Measurements from ENCODE around the gene MCM9.

MCM9 gene

GRCh38 chr6:118788702-118789101 lies 146.3 kb downstream of the MCM9 start:
- no peak overlapping the region for H3K27ac ChIP-seq (ENCODE audit: extremely low read depth, low read depth, low read length)
- H3K36me3 ChIP-seq (ENCODE audit: control insufficient read depth in 2 of 2, insufficient read depth in 1 of 2, low read length in 2 of 2) = no peaks in the 10 kb centered on the region
- H3K4me3 ChIP-seq (ENCODE audit: low read depth, low read length) = no peak overlapping the region
- POLR2A ChIA-PET = no interaction called here
- no peaks in the 10 kb centered on the region for H3K9me3 ChIP-seq (ENCODE audit: control insufficient read depth, insufficient read depth, low read depth, low read length)
- TF ChIP-seq, protein P1, sequence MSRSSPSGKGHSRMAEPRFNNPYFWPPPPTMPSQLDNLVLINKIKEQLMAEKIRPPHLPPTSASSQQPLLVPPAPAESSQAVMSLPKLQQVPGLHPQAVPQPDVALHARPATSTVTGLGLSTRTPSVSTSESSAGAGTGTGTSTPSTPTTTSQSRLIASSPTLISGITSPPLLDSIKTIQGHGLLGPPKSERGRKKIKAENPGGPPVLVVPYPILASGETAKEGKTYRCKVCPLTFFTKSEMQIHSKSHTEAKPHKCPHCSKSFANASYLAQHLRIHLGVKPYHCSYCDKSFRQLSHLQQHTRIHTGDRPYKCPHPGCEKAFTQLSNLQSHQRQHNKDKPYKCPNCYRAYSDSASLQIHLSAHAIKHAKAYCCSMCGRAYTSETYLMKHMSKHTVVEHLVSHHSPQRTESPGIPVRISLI (tag by site-specific recombination; IDR thresholded peaks at IDR 0.05) = no peak
- TF ChIP-seq ZNF155 (tag by site-specific recombination; IDR thresholded peaks at IDR 0.05) (no peak), PRDM1 (tag by site-specific recombination; IDR thresholded peaks at IDR 0.05) (no peak), ZNF132 (tag by site-specific recombination; IDR thresholded peaks at IDR 0.05; ENCODE audit: borderline replicate concordance) (no peak), ZNF555 (tag by site-specific recombination; conservative IDR thresholded peaks at IDR 0.05) (no peak), KLF9 (tag by site-specific recombination; IDR thresholded peaks at IDR 0.05; ENCODE audit: low read depth) (no peak), ZBTB8A (tag by site-specific recombination; IDR thresholded peaks at IDR 0.05) (no peak), ZNF24 (tag by site-specific recombination; IDR thresholded peaks at IDR 0.05) (no peak), ZNF701 (tag by site-specific recombination; IDR thresholded peaks at IDR 0.05) (no peak), YY1 (tag by site-specific recombination; IDR thresholded peaks at IDR 0.05) (no peak), ZNF354C (tag by site-specific recombination; IDR thresholded peaks at IDR 0.05; ENCODE audit: borderline replicate concordance, low read depth) (no peak), SP2 (tag by site-specific recombination; IDR thresholded peaks at IDR 0.05) (no peak), ZSCAN4 (tag by site-specific recombination; IDR thresholded peaks at IDR 0.05) (no peak)
- peaks cover 8% of the 10 kb centered on the region for H3K4me1 ChIP-seq (ENCODE audit: control insufficient read depth, insufficient read depth, low read length)
- CTCF ChIA-PET = interaction anchor here (1.0 to 7.6 kb wide), 2 partner anchors 13 to 223 kb away, joined by 4 to 47 read pairs; no protein-coding TSS in a partner anchor

DNA sequence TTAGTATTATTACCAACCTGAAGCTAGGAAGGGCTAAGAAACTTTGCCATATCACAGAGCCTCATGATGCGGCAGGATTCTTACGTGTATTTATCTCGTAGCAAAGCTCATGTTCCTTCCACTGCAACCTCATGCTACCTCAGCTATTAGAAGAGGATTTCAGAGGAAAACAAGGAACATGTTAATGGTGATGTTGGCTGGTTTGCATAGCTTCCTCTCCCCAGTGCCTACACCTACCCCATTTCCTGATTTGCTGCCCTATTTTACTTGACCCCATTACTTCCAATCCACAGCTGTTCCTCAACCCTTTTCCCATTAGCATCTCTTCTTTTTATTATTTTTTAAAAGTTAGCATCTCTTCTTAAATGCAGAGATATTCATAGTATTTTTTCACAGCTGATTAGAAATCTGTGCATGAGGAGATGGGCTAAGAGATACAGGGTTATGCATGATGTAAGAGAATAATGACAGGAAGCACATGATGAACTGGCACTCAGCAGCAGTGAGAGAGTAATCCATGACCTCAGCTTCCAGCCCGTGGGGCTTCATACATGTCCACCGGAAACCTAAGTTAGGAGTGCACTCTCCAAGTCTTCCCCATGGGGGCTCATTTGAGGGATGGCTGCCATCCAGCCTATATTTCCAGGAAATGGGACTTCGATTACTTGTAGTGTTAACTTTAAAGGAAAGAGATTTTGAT lies 147.1 kb downstream of the MCM9 start:
- ChIA-PET POLR2A (no interaction called here), CTCF (interaction anchor here (1.0 to 7.6 kb wide), 3 partner anchors 11 to 41 kb away, joined by 3 to 47 read pairs (median 3); no protein-coding TSS in a partner anchor)
- no peaks in the 10 kb centered on the region for H3K36me3 ChIP-seq (ENCODE audit: control insufficient read depth in 2 of 2, insufficient read depth in 1 of 2, low read length in 2 of 2)
- H3K4me3 ChIP-seq (ENCODE audit: low read depth, low read length) = no peak overlapping the region
- peaks cover 8% of the 10 kb centered on the region for H3K4me1 ChIP-seq (ENCODE audit: control insufficient read depth, insufficient read depth, low read length)
- TF ChIP-seq ZNF629 (tag by site-specific recombination; IDR thresholded peaks at IDR 0.05) = peak; percentile 28; the same call in 1 of the 2 replicates
- TF ChIP-seq ZBTB21 (tag by site-specific recombination; IDR thresholded peaks at IDR 0.05) = 0 out of 2 replicates have a peak, but pooled peaks have one; percentile 19
- TF ChIP-seq ZNF658 (tag by site-specific recombination; IDR thresholded peaks at IDR 0.05) = no peak
- no peak overlapping the region for H3K27ac ChIP-seq (ENCODE audit: extremely low read depth, low read depth, low read length)
- no peaks in the 10 kb centered on the region for H3K9me3 ChIP-seq (ENCODE audit: control insufficient read depth, insufficient read depth, low read depth, low read length)

- Histone ChIP-seq H3K9me3 (ENCODE audit: control insufficient read depth, insufficient read depth, low read depth, low read length) (no peaks in the 10 kb centered on the region), H3K4me3 (ENCODE audit: low read depth, low read length) (no peak overlapping the region), H3K4me1 (ENCODE audit: control insufficient read depth, insufficient read depth, low read length) (peaks cover 11% of the 10 kb centered on the region), H3K27ac (ENCODE audit: extremely low read depth, low read depth, low read length) (no peak overlapping the region), H3K36me3 (ENCODE audit: control insufficient read depth in 2 of 2, insufficient read depth in 1 of 2, low read length in 2 of 2) (no peaks in the 10 kb centered on the region)
- TF ChIP-seq, protein P2, sequence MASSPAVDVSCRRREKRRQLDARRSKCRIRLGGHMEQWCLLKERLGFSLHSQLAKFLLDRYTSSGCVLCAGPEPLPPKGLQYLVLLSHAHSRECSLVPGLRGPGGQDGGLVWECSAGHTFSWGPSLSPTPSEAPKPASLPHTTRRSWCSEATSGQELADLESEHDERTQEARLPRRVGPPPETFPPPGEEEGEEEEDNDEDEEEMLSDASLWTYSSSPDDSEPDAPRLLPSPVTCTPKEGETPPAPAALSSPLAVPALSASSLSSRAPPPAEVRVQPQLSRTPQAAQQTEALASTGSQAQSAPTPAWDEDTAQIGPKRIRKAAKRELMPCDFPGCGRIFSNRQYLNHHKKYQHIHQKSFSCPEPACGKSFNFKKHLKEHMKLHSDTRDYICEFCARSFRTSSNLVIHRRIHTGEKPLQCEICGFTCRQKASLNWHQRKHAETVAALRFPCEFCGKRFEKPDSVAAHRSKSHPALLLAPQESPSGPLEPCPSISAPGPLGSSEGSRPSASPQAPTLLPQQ (tag by site-specific recombination; IDR thresholded peaks at IDR 0.05) = peak; percentile 74
- TF ChIP-seq, protein P3, sequence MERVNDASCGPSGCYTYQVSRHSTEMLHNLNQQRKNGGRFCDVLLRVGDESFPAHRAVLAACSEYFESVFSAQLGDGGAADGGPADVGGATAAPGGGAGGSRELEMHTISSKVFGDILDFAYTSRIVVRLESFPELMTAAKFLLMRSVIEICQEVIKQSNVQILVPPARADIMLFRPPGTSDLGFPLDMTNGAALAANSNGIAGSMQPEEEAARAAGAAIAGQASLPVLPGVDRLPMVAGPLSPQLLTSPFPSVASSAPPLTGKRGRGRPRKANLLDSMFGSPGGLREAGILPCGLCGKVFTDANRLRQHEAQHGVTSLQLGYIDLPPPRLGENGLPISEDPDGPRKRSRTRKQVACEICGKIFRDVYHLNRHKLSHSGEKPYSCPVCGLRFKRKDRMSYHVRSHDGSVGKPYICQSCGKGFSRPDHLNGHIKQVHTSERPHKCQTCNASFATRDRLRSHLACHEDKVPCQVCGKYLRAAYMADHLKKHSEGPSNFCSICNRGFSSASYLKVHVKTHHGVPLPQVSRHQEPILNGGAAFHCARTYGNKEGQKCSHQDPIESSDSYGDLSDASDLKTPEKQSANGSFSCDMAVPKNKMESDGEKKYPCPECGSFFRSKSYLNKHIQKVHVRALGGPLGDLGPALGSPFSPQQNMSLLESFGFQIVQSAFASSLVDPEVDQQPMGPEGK (tag by site-specific recombination; IDR thresholded peaks at IDR 0.05) = no peak
- TF ChIP-seq OVOL3 (tag by site-specific recombination; IDR thresholded peaks at IDR 0.05) = no peak
- TF ChIP-seq ZNF677 (tag by site-specific recombination; IDR thresholded peaks at IDR 0.05) = 0 out of 2 replicates have a peak, but pooled peaks have one; percentile 56
- no peak for TF ChIP-seq ZNF302 (tag by site-specific recombination; IDR thresholded peaks at IDR 0.05; ENCODE audit: low read depth)
- CTCF ChIA-PET = interaction anchor here (0.7 to 7.6 kb wide), 4 partner anchors 10 to 40 kb away, joined by 3 to 47 read pairs (median 3); no protein-coding TSS in a partner anchor
- POLR2A ChIA-PET = no interaction called here
Observed at GRCh38 chr6:118786596-118787453, 148.1 kb downstream of the MCM9 start.
